K562 (cell line): ENCODE results near the gene KRT85.

Experiments
- NCOA2 ChIP-seq, 2 experiments: fragments of 450-650 bp; IDR thresholded peaks; 2 replicates each; pipeline ENCODE4 v1.6.1; 2018; ENCODE audit warnings: mild to moderate bottlenecking in 2 of 2, moderate library complexity in 1 of 2; ENCODE audit not compliant: partially characterized antibody in 2 of 2
- TEAD4 ChIP-seq, 2 experiments: sonication (generic) in 1 of 2; formaldehyde crosslinking in 1 of 2; IDR thresholded peaks; 2 replicates each; pipeline versions ENCODE4 v1.6.1 to v1.8.0; 2012 to 2022; ENCODE audit warnings: borderline replicate concordance in 1 of 2, inconsistent platforms in 1 of 2, low read length in 1 of 2, mild to moderate bottlenecking in 1 of 2, missing genetic modification reagents in 1 of 2
- ZBTB8A ChIP-seq: fragments of 450-650 bp; IDR thresholded peaks from 2 replicates; pipeline ENCODE4 v1.6.1; 2018; ENCODE audit warnings: mild to moderate bottlenecking, moderate library complexity; ENCODE audit not compliant: partially characterized antibody
- ZNF398 ChIP-seq: fragments of 250-450 bp; sonication (Bioruptor Pico); IDR thresholded peaks from 2 replicates; pipeline ENCODE4 v1.8.0; 2021; ENCODE audit warnings: moderate library complexity, mild to moderate bottlenecking, inconsistent platforms
- TF ChIP-seq, protein P1 (sequence below): fragments of 250-450 bp; sonication (Bioruptor Pico); IDR thresholded peaks from 2 replicates; pipeline ENCODE4 v1.8.0; 2022; ENCODE audit warnings: moderate library complexity, mild to moderate bottlenecking, inconsistent platforms

GRCh38 chr12:52382854-52383253, 15.6 kb upstream of the KRT85 start:
- TF ChIP-seq TEAD4 (IDR thresholded peaks at IDR 0.05; ENCODE audit: low read length) (no peak), TEAD4 (CRISPR knock-in tag; IDR thresholded peaks at IDR 0.05; ENCODE audit: borderline replicate concordance) (no peak), ZNF398 (CRISPR knock-in tag) (no peak), ZBTB8A (no peak), NCOA2 (IDR thresholded peaks at IDR 0.05; ENCODE audit: partially characterized antibody in 2 of 2) (no peak)
- TF ChIP-seq, protein P1, sequence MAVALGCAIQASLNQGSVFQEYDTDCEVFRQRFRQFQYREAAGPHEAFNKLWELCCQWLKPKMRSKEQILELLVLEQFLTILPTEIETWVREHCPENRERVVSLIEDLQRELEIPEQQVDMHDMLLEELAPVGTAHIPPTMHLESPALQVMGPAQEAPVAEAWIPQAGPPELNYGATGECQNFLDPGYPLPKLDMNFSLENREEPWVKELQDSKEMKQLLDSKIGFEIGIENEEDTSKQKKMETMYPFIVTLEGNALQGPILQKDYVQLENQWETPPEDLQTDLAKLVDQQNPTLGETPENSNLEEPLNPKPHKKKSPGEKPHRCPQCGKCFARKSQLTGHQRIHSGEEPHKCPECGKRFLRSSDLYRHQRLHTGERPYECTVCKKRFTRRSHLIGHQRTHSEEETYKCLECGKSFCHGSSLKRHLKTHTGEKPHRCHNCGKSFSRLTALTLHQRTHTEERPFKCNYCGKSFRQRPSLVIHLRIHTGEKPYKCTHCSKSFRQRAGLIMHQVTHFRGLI (CRISPR knock-in tag), result no peak
